Stimulated activated CD4-positive, alpha-beta T cell treated with anti-CD3 and anti-CD28 coated beads, TNF-alpha, amount 100 ng/mL, for 4 hours (primary cell): ENCODE data around the gene VENTX.
"Not testable (repeated sequence)": the region's sequence is repeated elsewhere in the genome, so short reads cannot be mapped to it uniquely, and the experiment has no call there.

Source experiments
- DNase-seq, 3 experiments: peaks; one replicate each; pipeline ENCODE4 v3.0.0-alpha.2; 2020; ENCODE audit warnings: low read depth in 3 of 3

The VENTX gene

GRCh38 chr10:133254421-133255120 lies 16.9 kb downstream of the VENTX start:
- no peak for DNase-seq

DNA sequence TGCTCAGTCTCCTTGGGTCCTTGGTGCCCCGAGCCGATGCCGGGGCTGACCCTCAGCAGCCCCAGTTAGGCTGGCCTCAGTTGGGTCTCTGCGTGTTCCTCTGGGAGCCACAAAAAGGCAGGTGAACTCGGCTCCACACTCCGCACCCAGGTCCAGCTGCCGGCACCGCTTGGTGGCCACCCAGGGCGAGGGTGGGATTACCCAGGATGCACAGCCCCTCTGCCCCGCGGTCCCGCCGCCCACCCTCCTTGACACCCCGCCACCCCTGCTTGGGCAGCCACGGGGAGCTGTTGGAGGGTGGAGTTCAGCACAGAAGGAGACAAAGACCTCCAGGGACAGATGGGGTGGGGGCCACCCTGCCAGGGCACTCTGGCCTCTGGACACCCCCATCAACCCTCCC lies 17.7 kb downstream of the VENTX start:
- DNase-seq, result no peak

DNA sequence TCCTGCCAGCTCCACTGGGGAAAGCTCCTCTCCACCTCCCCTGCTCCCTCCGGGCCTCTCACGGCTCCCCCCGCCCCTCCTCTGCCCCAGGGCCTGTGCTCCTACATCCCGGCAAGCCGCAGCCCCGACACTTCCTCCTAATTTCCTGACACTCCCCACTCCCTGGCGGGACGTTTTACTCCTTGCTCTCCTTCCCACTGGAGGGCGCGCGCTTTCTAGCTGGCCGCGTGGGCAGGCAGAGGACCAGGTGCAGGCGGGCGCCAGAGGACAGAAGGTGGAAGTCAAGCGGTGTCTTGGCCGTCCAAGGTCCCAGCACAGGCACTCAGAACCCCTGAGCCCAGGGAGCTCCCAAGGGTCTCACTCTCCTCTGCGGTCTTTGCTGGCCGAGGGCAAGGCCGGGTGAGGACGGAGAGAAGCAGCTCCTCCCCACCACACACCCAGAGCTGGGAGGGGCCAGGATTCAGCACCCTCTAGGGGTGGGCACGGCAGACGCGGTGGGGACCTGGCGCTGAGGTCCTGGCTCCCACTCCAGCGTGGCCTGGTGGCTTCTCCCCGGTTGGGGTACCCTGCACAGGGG lies 19.9 kb downstream of the VENTX start:
- DNase-seq, result no peak

- DNase-seq, result no peak
Observed at GRCh38 chr10:133258066-133258817, 20.6 kb downstream of the VENTX start.

DNA sequence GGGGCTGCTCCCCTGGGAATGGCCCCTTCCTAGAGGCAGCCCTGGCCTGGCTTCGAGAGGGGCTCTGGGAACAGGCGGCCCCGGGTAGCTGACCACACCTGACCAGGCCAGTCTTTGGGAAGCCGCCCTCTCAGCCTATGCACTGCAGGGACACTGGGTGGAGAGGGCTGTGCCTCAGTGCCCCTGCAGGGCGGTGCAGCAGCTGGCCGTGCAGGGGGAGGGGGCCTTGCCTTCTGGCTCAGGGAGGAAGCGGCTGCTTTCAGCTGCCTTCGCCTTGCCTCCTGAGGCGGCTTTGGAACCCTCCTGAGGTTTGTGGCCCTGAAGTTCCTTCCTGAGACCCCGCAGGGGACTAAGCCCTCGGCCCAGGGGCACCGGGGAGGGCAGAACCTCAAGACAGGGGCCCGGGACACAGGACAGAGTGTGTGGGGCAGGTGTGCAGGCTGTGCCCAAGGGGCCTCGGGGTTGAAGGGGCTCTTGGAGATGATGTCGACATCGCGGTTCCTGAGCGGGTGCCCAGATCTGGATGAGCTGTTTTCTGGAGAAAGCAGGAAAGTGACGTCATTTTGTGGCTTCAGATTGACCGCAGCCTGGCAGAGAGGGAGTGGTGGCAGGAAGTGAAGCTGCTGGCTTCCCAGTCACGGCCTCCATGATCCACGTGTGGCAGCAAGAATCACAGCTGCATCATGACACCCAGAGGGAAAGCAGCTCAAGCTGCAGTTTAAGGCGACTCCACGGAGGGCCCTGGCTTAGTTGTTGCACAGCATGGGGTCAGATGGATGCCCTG lies 21.4 kb downstream of the VENTX start:
- DNase-seq, result peak in 2 of 3 experiments; percentile 74 to 80

DNA sequence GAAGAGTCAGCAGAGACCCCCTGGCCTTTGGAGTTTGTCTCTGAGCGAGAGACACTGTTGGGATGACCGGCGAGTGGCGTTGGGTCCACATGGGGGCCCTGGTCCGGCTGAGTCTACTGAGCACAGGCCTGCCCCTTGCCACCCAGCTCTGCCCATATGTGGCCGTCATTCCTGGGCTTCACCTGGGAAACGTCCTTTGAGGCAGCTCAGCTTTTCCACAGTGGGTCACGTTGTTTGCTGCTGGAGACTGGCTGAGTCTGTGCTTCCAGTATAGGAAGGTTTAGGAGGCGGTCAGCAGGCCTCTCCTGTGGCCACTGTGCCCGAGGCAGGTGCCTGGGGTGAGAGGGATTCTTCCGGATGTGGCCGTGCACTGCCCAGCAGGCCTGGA lies 21.9 kb downstream of the VENTX start:
- DNase-seq, result no peak

DNA sequence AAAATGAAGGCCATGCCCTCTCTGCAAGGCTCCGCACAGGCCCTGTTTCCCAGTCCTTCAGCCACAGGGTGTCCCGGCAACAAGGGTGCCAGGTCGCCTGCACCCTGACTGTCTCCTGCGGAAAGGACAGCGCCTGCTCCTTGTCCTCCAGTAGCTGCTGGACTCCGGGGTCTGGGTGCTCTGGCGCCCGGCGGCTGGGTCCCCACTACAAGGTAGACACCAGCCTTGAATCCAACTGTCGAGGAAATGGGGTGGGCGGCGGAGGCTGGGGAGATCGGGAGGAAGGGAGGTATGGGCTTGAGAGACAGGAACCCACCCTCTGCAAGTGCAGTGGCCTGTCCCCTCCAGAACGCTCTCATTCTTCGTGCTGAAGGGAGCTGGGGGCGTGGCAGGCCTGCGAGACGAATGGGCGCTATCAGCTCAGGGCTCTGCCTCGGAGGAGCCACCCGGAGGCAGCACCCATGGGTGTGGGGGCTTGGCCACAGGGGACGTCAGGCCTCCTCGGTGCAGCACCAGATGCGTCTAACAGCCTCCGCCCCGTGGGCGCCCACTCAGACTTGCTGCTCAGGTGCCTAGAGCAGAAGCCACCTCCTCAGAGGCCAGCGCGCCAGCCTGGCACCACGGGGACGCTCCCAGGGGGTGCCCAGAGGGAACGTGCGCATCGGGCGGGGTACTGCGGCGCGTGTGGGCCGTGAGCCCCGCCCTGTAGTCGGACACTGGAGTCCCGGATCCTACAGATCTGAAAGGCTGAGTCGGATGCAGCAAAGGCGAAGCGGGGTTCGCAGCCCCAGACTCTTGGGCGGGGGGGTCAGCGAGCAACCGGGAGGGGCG lies 23.5 kb downstream of the VENTX start:
- DNase-seq, result peak in 1 of 3 experiments; percentile 38

GRCh38 chr10:133261726-133262325 lies 24.2 kb downstream of the VENTX start:
- peak; percentile 68 to 76 (median 70) for DNase-seq

- DNase-seq, result no peak
Observed at GRCh38 chr10:133262696-133263095, 25.0 kb downstream of the VENTX start.

GRCh38 chr10:133263674-133264073 lies 26.0 kb downstream of the VENTX start:
- DNase-seq, result no peak

DNA sequence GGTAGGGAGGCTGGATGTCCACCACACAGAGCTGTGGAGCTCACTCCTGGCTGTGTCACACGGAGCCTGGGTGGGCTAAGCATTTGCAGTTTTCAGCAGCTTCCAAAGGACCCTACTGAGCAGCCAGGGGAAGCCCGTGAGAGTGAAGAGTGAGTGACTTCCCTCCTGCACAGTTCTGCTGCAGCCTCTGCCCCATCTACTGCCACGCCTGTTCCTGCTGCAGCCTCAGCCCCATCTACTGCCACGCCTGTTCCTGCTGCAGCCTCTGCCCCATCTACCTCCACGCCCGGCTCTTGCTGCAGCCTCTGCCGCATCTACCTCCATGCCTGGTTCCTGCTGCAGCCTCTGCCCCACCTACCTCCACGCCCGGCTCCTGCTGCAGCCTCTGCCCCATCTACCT lies 26.8 kb downstream of the VENTX start:
- DNase-seq, result no peak

DNA sequence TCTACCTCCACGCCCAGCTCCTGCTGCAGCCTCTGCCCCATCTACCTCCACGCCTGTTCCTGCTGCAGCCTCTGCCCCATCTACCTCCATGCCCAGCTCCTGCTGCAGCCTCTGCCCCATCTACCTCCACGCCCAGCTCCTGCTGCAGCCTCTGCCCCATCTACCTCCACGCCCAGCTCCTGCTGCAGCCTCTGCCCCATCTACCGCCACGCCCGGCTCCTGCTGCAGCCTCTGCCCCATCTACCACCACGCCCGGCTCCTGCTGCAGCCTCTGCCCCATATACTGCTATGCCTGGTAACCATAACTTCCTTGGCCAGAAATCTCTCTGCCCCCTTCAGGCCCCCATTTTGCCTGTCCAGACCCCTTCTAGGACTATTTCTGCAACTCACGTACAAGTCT lies 27.4 kb downstream of the VENTX start:
- not testable (repeated sequence) for DNase-seq

- no peak for DNase-seq
Observed at GRCh38 chr10:133266056-133266795, 28.6 kb downstream of the VENTX start.

- no peak for DNase-seq
Observed at GRCh38 chr10:133267293-133267692, 29.6 kb downstream of the VENTX start.

DNA sequence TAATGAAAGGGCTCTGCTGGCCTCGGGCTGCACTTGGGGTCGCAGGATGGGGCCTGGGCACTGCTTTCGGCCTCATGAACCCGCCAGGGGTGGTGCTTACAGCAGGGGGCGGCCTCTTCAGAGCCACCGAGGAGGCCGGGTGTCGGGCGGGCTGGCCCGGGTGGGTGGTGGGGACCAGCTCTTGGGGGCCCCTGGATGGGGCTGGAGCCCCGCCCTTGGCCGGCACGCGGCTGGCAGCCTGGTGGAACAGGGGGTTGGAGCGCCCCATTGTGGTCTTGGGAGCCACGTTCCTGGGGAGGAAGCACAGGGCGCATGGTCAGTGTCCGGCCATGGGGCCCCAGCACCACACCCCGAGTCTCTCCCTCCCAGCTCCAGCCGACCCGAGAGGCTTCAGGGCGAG lies 30.2 kb downstream of the VENTX start:
- no peak for DNase-seq

- no peak for DNase-seq
Observed at GRCh38 chr10:133268532-133268931, 30.9 kb downstream of the VENTX start.

DNA sequence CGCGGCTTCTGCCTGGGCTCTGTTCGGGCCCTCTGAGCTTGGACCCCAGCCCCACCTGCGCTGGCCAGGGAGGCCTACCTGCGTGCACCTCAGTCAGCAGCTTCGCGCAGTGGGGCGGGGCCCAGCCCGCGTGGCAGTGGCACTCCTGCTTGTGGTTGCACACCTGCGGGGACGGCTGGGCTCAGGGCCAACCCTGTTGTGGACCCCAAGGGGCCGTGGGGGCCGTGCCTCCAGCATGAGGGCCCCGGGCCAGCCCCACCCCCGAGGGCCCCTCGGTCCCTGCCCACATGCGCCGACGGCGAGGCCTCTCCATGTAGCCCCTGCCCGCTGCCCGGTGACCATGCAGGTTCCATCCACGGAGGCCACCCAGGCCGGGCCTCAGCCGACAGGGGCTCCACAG lies 31.7 kb downstream of the VENTX start:
- DNase-seq, result no peak

GRCh38 chr10:133270204-133270603 lies 32.5 kb downstream of the VENTX start:
- DNase-seq, result no peak

- no peak for DNase-seq
Observed at GRCh38 chr10:133270773-133271297, 33.2 kb downstream of the VENTX start.
